ENCODE results near the gene DHX16.

DNA sequence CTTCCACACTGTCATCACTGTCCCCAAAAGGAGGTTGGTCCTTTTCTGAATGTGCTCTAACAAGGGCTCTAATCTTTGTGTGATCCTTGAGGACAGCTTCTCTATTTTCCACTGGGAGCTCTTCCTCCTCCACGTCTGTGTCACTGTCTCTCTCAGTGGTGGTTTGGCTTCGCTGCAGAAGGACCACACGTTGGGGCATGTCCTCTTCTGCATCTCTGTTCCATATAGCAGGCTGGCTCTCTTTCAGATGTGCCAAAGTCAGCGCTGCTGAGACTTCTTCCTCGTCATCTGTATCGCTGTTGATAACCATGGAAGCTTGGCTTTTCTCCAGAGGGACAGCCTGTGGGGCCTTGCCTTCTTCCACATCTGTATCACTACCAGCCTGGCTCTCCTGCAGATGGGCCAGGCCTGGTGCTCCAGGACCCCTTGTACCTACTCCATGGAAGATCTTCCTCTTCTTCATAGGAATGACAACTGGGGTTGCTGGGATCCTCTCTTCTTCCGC, 39.7 kb upstream of the DHX16 start:
- TF ChIP-seq, protein P1, sequence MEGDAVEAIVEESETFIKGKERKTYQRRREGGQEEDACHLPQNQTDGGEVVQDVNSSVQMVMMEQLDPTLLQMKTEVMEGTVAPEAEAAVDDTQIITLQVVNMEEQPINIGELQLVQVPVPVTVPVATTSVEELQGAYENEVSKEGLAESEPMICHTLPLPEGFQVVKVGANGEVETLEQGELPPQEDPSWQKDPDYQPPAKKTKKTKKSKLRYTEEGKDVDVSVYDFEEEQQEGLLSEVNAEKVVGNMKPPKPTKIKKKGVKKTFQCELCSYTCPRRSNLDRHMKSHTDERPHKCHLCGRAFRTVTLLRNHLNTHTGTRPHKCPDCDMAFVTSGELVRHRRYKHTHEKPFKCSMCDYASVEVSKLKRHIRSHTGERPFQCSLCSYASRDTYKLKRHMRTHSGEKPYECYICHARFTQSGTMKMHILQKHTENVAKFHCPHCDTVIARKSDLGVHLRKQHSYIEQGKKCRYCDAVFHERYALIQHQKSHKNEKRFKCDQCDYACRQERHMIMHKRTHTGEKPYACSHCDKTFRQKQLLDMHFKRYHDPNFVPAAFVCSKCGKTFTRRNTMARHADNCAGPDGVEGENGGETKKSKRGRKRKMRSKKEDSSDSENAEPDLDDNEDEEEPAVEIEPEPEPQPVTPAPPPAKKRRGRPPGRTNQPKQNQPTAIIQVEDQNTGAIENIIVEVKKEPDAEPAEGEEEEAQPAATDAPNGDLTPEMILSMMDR (IDR thresholded peaks at IDR 0.05): no peak
- TF ChIP-seq POLR2A (IDR thresholded peaks at IDR 0.05): no peak
